ENCODE data around the gene CHRNA7.
A peak's percentile ranks its signal among the peaks of the same experiment; 100 is the strongest.

The CHRNA7 gene

DNA sequence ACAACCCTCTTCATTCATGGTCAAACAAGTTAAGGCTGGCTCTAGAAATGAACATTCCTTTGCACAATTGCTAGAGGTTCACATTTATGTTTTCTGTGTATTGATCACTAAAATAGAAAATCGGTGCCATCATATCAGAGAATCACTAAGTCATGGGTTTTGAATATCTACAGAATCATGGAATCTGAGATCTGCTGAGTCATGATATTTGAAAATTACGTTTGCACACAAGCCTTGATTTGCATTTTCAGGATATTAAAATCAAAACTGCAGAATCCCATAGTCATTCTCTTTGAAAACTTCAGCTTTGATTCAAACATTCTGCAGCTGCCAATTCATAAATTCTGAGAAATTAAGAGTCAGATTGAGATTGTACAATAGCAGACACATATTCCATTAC lies 26.1 kb upstream of the CHRNA7 start:
- Histone ChIP-seq H3K9me3 (no peaks in the 10 kb centered on the region), H3K36me3 (no peaks in the 10 kb centered on the region), H3K4me3 (no peak overlapping the region), H3K27me3 (no peaks in the 10 kb centered on the region), H3K4me1 (no peaks in the 10 kb centered on the region), H3K27ac (no peak overlapping the region)
- DNase-seq = no peak
- TF ChIP-seq, protein P1, sequence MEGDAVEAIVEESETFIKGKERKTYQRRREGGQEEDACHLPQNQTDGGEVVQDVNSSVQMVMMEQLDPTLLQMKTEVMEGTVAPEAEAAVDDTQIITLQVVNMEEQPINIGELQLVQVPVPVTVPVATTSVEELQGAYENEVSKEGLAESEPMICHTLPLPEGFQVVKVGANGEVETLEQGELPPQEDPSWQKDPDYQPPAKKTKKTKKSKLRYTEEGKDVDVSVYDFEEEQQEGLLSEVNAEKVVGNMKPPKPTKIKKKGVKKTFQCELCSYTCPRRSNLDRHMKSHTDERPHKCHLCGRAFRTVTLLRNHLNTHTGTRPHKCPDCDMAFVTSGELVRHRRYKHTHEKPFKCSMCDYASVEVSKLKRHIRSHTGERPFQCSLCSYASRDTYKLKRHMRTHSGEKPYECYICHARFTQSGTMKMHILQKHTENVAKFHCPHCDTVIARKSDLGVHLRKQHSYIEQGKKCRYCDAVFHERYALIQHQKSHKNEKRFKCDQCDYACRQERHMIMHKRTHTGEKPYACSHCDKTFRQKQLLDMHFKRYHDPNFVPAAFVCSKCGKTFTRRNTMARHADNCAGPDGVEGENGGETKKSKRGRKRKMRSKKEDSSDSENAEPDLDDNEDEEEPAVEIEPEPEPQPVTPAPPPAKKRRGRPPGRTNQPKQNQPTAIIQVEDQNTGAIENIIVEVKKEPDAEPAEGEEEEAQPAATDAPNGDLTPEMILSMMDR (IDR thresholded peaks at IDR 0.05) = no peak
- intact Hi-C loops (cut with DNase I; ENCODE audit: low total_unique reads) = no loop called here

DNA sequence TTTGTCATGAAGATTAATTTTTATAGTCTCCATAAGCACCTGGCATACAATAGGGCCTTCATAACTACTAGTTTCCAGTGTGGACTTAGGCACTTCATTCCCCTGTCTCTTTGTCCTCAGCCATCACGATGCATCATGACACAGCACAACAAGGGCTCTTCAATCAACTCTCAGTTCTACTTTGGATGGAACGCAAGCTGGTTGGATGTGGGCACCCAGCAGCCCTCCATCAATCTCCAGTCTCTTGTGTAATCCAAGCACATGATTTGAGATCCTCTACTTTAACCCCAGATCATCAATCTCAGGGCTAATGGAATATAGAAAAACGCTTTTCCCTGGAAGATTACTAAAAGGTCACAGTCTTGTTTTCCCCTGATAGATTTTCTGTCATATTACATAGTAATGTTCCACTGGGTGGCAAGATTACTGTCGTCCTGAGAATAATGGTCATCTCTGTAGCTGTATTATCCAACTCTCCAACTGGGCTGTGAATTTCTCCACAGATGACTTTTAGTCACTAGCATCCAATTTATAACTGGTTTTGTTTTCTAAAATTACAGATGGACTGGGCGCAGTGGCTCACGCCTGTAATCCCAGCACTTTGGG lies 22.9 kb upstream of the CHRNA7 start:
- H3K27ac ChIP-seq = no peak overlapping the region
- H3K4me1 ChIP-seq = no peaks in the 10 kb centered on the region
- no peaks in the 10 kb centered on the region for H3K27me3 ChIP-seq
- intact Hi-C loops (cut with DNase I; ENCODE audit: low total_unique reads) = no loop called here
- DNase-seq = no peak
- no peaks in the 10 kb centered on the region for H3K9me3 ChIP-seq
- H3K4me3 ChIP-seq = no peak overlapping the region
- TF ChIP-seq, protein P1 (IDR thresholded peaks at IDR 0.05) = no peak
- no peaks in the 10 kb centered on the region for H3K36me3 ChIP-seq

DNA sequence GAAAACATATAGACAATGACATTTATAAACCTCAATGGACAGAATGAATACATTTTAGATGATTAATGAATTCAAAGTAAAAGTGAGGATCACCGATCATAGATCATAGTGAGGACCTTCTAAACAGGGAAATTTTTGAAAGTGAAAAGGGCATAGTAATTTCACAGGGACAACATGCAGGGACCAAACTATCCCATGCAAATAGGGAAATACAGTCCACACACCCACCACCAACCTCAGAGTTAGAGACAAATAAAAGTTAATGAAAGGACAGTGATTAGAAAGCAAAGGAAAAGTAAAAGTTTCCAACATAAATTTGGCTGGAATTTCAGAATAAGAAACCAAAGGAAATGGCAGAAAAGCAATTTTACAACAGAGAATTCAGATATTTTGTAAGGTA lies 15.4 kb upstream of the CHRNA7 start:
- Histone ChIP-seq H3K4me3 (no peak overlapping the region), H3K9me3 (no peaks in the 10 kb centered on the region), H3K4me1 (no peaks in the 10 kb centered on the region), H3K36me3 (no peaks in the 10 kb centered on the region), H3K27ac (no peak overlapping the region), H3K27me3 (no peaks in the 10 kb centered on the region)
- intact Hi-C loops (cut with DNase I; ENCODE audit: low total_unique reads) = no loop called here
- TF ChIP-seq, protein P1 (IDR thresholded peaks at IDR 0.05) = no peak
- no peak for DNase-seq

DNA sequence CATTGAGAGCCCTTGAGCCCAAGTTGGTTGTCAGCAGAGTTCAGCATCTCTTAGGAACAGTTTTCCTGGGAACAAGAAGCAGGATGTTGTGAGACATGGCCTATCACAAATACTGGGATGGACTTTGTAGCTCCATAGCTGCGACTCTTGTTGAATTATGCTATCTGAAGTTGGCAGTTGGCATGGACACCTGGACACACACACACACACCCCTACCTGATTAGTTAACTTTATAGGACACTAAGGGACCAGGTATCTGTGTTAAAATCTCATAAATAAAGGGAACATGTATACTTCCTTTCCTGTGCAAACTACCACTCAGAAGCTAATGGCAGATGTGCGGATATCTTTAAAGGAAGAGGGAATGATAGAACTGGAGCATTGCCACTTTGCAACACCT lies 10.2 kb upstream of the CHRNA7 start:
- no peaks in the 10 kb centered on the region for H3K36me3 ChIP-seq
- TF ChIP-seq, protein P1 (IDR thresholded peaks at IDR 0.05) = no peak
- H3K27ac ChIP-seq = no peak overlapping the region
- H3K9me3 ChIP-seq = no peaks in the 10 kb centered on the region
- no peaks in the 10 kb centered on the region for H3K4me1 ChIP-seq
- H3K27me3 ChIP-seq = no peaks in the 10 kb centered on the region
- intact Hi-C loops (cut with DNase I; ENCODE audit: low total_unique reads) = no loop called here
- H3K4me3 ChIP-seq = no peak overlapping the region
- no peak for DNase-seq

DNA sequence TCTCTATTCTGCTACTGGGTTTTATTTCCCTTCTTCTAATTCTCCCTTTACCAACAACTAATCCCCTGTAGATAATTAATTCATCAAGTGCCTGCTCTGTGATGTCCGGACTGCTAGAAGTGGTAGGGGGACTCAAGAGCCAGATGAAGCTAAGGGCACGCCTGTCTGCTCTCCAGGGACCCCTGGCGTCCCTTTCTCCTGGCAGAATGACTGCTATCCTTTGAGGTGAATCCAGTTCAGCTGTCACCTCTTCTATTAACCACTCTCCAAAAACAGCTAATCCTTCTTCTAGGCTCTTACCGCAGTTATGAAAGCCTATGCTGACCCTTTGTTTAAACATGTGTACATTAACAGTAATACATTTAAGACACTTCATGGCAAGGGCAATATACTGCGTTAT lies 1.4 kb upstream of the CHRNA7 start:
- DNase-seq = no peak
- Histone ChIP-seq H3K4me1 (peaks cover 0 to 23% (median 13%) of the 10 kb centered on the region in 4 donors), H3K9me3 (no peaks in the 10 kb centered on the region), H3K4me3 (no peak overlapping the region), H3K27me3 (peaks cover 0 to 44% of the 10 kb centered on the region in 2 donors), H3K36me3 (no peaks in the 10 kb centered on the region), H3K27ac (no peak overlapping the region)
- intact Hi-C loops (cut with DNase I; ENCODE audit: low total_unique reads) = no loop called here
- TF ChIP-seq, protein P1 (IDR thresholded peaks at IDR 0.05) = no peak

DNA sequence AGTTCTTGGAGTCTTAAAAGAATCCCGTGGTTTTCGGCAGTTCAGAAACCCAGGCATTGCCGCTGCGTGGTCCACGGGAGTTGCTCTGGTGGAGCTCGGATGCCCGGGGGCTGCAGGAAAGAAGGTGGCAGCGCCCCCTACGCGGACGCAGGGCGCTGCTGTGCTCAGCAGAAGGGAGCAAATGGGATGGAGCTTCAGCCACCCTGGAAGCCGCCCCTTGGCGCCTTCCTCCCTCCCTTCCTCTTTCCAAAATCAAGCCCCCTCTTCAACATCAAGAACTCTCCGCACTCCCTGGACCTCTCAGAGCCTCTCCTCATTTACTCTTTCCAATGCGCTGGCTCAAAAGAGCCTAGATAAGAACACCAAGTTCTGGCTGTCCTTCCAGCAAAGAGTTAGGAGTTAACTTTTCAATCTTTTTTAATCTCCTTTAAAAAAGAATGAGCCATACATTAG lies 880 bp upstream of the CHRNA7 start:
- TF ChIP-seq, protein P1 (IDR thresholded peaks at IDR 0.05) = no peak
- H3K27ac ChIP-seq = no peak overlapping the region
- no peak for DNase-seq
- intact Hi-C loops (cut with DNase I; ENCODE audit: low total_unique reads) = no loop called here
- H3K36me3 ChIP-seq = no peaks in the 10 kb centered on the region
- no peaks in the 10 kb centered on the region for H3K9me3 ChIP-seq
- H3K27me3 ChIP-seq = peaks cover 0 to 44% of the 10 kb centered on the region in 2 donors
- H3K4me3 ChIP-seq = peak overlapping the region; percentile 37 to 51
- H3K4me1 ChIP-seq = peaks cover 0 to 23% (median 13%) of the 10 kb centered on the region in 4 donors

Data from tibial artery (tissue), 4 donors.